NCI-H2171 treated with DMSO at 0.1 percent for 48 hours (cell line): Measurements from ENCODE around the gene MKLN1.
"Not testable (repeated sequence)": the region's sequence is repeated elsewhere in the genome, so short reads cannot be mapped to it uniquely, and the experiment has no call there.

Experiments
- DNase-seq: peaks from one replicate; lab custom pipeline; 2025; lab: John Stamatoyannopoulos, UW

Gene MKLN1

DNA sequence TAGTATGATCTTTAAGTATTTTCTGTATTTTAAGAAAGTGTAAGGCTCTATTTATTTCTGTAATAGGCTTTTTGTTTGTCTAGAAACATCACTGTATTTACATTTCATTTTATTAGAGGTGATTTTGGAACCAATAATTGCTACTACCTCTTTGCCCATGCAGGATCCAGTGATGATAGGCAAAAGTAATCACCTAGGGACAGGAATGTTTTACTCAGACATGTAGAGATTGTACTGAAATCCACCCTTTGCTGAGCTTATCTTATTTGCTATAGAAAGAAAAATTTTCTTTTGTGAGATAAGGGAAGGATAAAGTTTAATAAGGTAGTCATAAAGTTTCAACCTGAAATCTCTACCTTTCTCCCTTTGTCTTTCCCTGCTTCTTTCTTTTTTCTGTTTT lies 73.5 kb downstream of the MKLN1 start:
- no peak for DNase-seq

GRCh38 chr7:131403322-131403721 lies 75.6 kb downstream of the MKLN1 start:
- no peak for DNase-seq

- no peak for DNase-seq
Observed at GRCh38 chr7:131404226-131404911, 76.7 kb downstream of the MKLN1 start.

GRCh38 chr7:131409129-131409766 lies 81.6 kb downstream of the MKLN1 start:
- DNase-seq: no peak

DNA sequence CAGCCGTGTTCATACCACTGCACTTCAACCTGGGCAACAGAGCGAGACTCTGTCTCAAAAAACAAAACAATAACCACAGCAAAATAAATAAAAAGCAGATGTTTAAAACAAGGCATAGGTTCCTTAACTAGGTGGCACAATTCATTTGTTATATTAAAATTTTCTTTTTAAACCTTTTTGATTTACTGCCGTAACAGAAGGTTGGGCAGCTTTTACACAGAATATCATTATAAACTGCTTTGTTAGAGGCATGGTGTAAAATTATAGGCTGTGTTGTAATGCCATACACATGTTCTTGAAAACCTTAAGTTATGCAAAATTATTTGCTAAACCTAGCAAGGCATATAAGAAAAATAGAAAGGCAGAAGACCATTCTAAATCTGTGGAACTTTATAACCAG lies 84.4 kb downstream of the MKLN1 start:
- no peak for DNase-seq

GRCh38 chr7:131413711-131414110 lies 86.0 kb downstream of the MKLN1 start:
- DNase-seq: no peak

GRCh38 chr7:131424219-131424822 lies 96.6 kb downstream of the MKLN1 start:
- peak; percentile 52 for DNase-seq

DNA sequence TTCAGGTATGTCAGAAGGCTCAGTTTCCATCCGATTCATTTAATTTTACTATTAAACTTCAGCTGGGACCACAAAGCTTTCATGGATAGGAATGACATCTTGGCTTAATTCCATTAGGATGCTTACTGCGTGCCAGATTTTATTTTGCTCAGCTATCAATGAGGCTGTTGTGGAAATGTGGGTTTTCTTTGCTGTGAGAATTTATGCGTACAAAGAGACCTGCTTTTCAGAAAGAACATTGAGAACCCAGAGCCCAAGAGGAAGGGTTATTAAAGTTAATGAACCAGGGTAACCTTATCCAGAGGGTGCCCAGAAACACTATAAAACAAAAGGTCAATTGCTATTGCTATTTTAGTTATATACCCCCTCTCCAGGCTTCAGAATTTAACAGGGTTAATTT lies 98.3 kb downstream of the MKLN1 start:
- no peak for DNase-seq

- DNase-seq: not testable (repeated sequence)
Observed at GRCh38 chr7:131430826-131431225, 103.2 kb downstream of the MKLN1 start.

DNA sequence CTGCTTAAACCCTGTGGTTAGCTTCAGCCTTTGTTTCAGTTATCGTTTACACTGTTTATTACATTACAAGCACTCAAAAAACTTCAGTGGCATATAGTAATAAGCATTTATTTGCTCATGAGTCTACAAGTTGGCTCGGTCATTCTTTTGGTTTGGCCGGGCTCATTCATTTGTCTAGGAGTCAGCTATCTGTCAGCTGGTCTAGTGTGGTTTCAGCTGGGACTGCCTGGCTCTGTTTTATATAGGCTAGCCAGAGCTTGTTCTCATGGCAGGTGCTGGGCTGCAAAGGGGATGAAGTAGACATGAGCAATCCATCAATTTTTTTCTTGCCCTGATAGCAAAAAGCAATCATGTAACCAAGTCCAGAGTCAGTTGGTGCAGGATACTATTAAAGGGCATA lies 103.6 kb downstream of the MKLN1 start:
- no peak for DNase-seq

- DNase-seq: no peak
Observed at GRCh38 chr7:131431756-131432155, 104.1 kb downstream of the MKLN1 start.

DNA sequence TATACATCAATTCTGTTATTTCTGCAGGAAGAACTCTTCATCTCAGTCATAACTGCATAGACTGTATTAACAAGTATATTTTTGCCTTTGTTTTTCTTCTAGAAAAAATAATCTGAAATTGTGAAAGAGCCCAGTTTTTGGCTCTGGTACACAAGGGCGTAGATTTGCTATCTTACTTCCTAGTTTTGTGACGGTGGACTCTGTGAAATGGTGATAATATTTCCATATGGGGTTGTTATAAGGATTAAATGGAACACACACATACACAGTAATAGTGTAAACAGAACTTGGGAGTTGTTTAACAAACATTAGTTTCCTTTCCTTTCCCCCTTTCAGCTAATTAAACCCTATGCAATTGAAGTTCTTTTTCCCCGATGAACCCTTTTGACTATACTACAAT lies 108.7 kb downstream of the MKLN1 start:
- no peak for DNase-seq

DNA sequence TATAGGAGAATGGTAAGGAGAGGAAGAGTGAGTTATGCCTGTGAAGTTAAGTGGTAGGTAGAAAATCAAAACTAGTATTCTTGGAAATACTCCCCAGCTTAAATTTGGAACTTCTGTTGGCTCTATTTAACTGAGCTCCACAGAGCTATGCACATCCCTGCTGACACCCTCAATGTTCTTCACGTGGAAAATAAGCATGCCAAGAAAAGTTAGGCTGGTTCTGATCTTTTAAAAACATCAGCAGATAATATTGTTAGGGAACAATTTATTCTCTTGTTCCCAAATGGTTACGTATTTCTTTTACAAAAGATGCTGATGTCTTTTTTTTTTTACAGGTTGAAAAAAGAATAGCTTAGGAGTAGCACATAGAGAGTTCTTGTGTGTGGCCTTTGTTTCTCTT lies 111.3 kb downstream of the MKLN1 start:
- no peak for DNase-seq

- no peak for DNase-seq
Observed at GRCh38 chr7:131443496-131443895, 115.8 kb downstream of the MKLN1 start.

DNA sequence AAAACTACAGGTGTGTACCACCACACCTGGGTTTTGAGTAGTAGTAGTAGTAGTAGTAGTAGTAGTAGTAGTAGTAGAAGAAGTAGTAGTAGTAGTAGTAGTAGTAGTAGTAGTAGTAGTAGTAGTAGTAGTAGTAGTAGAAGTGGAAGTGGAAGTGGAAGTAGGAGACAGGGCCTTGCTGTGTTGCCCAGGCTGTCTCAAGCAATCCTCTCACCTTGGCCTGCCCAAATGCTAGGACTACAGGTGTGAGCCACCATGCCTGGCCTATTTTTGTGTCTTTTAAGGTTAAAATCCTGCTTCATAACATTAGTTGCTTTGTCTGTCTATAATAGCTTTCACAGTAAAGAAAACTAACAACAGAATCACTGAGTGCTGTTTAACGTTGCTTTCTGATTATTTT lies 117.0 kb downstream of the MKLN1 start:
- DNase-seq: no peak

- DNase-seq: no peak
Observed at GRCh38 chr7:131449373-131449902, 121.8 kb downstream of the MKLN1 start.

- no peak for DNase-seq
Observed at GRCh38 chr7:131454498-131454897, 126.8 kb downstream of the MKLN1 start.

DNA sequence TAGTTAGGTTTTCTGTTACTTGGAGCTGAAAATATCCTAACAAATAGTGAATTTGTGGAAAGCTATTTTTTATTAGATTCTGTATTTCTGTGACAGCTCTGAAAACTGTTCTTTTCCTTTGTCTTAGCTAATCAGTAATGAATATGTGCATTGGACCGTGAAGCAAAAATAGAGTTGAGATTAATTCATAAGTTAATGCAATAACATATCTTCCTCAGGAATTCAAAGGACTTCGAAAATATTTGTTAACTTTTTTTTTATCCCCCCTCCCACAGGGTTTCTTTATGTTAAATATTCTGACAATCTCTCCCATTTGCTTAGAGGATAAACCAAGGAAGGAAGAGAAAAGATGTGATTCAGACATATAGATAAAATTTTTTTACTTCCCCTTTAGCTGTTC lies 127.3 kb downstream of the MKLN1 start:
- DNase-seq: no peak

DNA sequence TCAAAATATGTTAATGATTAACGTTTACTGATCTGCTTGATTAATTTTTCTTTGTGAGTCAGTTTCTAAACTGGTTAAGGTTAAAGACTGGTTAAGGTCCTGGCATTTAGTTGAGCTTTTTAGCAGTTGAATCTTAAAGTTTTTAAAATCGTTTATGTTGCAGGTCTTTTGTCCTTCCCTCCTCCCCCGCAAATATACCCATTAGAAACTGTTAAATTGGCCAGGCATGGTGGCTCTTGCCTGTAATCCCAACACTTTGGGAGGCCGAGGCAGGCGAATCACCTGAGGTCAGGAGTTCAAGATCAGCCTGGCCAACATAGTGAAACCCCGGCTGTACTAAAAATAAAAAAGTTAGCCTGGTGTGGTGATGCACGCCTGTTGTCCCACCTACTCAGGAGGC lies 127.9 kb downstream of the MKLN1 start:
- no peak for DNase-seq

DNA sequence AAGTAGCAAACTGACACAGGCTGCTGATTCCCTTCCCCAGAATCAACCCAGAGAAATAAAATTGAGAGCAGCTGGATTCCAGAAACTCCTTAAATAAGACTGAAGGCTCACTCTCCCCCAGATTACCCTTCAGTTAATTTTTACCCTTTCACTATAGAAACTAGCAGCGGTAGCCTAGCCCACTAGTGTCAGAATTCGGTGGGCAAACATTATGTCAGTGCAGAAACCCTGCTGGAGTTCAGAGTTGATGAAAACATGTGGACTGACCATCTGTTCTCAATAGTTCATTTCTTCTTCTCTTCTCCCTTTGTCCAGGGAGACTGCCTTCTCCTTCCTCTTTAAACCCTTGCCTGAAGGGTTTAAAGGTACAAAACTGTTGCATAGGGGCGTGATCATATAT lies 128.7 kb downstream of the MKLN1 start:
- DNase-seq: no peak

- no peak for DNase-seq
Observed at GRCh38 chr7:131459256-131459655, 131.6 kb downstream of the MKLN1 start.

GRCh38 chr7:131462059-131462458 lies 134.4 kb downstream of the MKLN1 start:
- DNase-seq: no peak

DNA sequence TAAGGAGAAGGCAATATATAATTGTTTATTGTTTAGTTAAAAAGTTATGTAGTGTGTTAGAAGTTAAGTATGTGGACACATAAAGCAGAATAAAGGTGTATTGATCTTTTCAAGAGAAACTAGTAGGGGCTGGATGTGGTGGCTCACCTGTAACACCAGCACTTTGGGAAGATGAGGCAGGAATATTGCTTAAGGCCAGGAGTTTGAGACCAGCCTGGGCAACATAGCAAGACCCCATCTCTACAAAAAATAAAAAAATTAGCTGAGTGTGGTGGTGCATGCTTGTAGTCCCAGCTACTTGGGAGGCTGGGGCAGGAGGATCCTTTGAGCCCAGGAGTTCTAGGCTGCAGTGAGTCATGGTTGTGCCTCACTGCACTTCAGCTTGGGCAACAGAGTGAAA lies 135.0 kb downstream of the MKLN1 start:
- DNase-seq: not testable (repeated sequence)
